GM12878 (cell line): ENCODE results near the gene GPER1. TPM values are rescaled to one million over a fixed set of nuclear protein-coding genes. Genes with fewer than 3 reads are reported as not detected.

ENCODE experiments used
- ATAC-seq: fragments of 200-7000 bp; cut with Tn5 transposase; 3 replicates; pipeline ENCODE4 v1.9.1; 2020; ENCODE audit warnings: mild to moderate bottlenecking, moderate library complexity
- BruUV-seq: library from RNA; stranded (reverse); fragments of 400-500 nt; replicated peaks from 2 replicates; lab custom pipeline; 2021; lab: Mats Ljungman, UMichigan
- CTCF ChIA-PET: fragments of 300-600 bp; sonication (Branson Sonifier 250); formaldehyde crosslinking; extraction: SDS; loops from one replicate; lab custom pipeline; 2021; ENCODE audit warnings: inconsistent platforms; lab: Yijun Ruan, JAX
- POLR2A ChIA-PET: fragments of 350-600 bp; formaldehyde crosslinking; extraction: SDS; loops from one replicate; lab custom pipeline; 2021; ENCODE audit warnings: inconsistent platforms; lab: Charles Lee
- RAD21 ChIA-PET: fragments of 300-600 bp; sonication (Branson Sonifier 250); formaldehyde crosslinking; loops from one replicate; lab custom pipeline; 2023; ENCODE audit warnings: antibody characterized with exemption; ENCODE audit not compliant: unreplicated experiment; lab: Charles Lee
- SMC1A ChIA-PET: fragments of 300-600 bp; sonication (Branson Sonifier 250); formaldehyde crosslinking; loops from one replicate; lab custom pipeline; 2023; ENCODE audit not compliant: unreplicated experiment, uncharacterized antibody; lab: Charles Lee
- DNase-seq: peaks from one replicate; pipeline ENCODE4 v3.0.0-alpha.2; 2011; ENCODE audit warnings: low read depth, low spot score
- FAIRE-seq: peaks from 3 replicates; lab custom pipeline; 2011; peaks lifted over from hg19 to GRCh38; lab: Jason Lieb, UNC
- H2AFZ ChIP-seq: 2 replicates; pipeline ENCODE4 v1.6.0; 2011; ENCODE audit warnings: low read depth, low read length, control low read depth; ENCODE audit not compliant: control insufficient read depth
- H3K27ac ChIP-seq: 2 replicates; pipeline ENCODE4 v1.5.1; 2011; ENCODE audit warnings: control low read depth; ENCODE audit not compliant: control insufficient read depth, insufficient read depth
- H3K27me3 ChIP-seq, 2 experiments: replicated peaks in 1 of 2; 2 replicates each; pipeline versions ENCODE4 v1.6.0 to v1.6.1; 2011; ENCODE audit warnings: low read length in 1 of 2; ENCODE audit not compliant: control insufficient read depth in 2 of 2, insufficient read depth in 2 of 2
- H3K36me3 ChIP-seq, 2 experiments: 2 replicates each; pipeline ENCODE4 v1.5.1; 2011; ENCODE audit warnings: low read length in 1 of 2; ENCODE audit not compliant: control insufficient read depth in 2 of 2, insufficient read depth in 2 of 2
- H3K4me1 ChIP-seq: 2 replicates; pipeline ENCODE4 v1.6.1; 2011; ENCODE audit warnings: mild to moderate bottlenecking, low read length, moderate library complexity, mixed read lengths; ENCODE audit not compliant: control insufficient read depth, insufficient read depth
- H3K4me2 ChIP-seq: 2 replicates; pipeline ENCODE4 v1.6.0; 2011; ENCODE audit warnings: control low read depth; ENCODE audit not compliant: control insufficient read depth, insufficient read depth
- H3K4me3 ChIP-seq: fragments of 200-600 bp; sonication (generic); 2 replicates; pipeline ENCODE4 v1.5.1; 2016
- H3K79me2 ChIP-seq: 2 replicates; pipeline ENCODE4 v1.6.0; 2011; ENCODE audit warnings: low read length; ENCODE audit not compliant: control insufficient read depth, insufficient read depth
- H3K9ac ChIP-seq: 2 replicates; pipeline ENCODE4 v1.8.0; 2011; ENCODE audit warnings: low read length, control low read depth, mixed read lengths; ENCODE audit not compliant: control insufficient read depth, insufficient read depth
- H3K9me3 ChIP-seq: replicated peaks from 3 replicates; pipeline ENCODE4 v1.5.1; 2011; ENCODE audit warnings: mild to moderate bottlenecking, low read length; ENCODE audit not compliant: control insufficient read depth, insufficient read depth
- H4K20me1 ChIP-seq: 2 replicates; pipeline ENCODE4 v1.6.0; 2011; ENCODE audit not compliant: control insufficient read depth, insufficient read depth
- FOXM1 ChIP-seq: IDR thresholded peaks from 2 replicates; pipeline ENCODE4 v1.6.1; 2012; ENCODE audit warnings: low read depth, mild to moderate bottlenecking, inconsistent platforms, low read length, moderate library complexity
- IRF4 ChIP-seq: IDR thresholded peaks from 2 replicates; pipeline ENCODE4 v1.6.1; 2011; ENCODE audit warnings: low read depth, low read length
- SMAD1 ChIP-seq: fragments of 450-650 bp; IDR thresholded peaks from 2 replicates; pipeline ENCODE4 v1.6.1; 2018; ENCODE audit warnings: mild to moderate bottlenecking, low read depth; ENCODE audit not compliant: partially characterized antibody
- SREBF1 ChIP-seq: IDR thresholded peaks from 2 replicates; pipeline ENCODE4 v1.6.1; 2012; ENCODE audit warnings: mild to moderate bottlenecking, low read length
- SRF ChIP-seq, 2 experiments: IDR thresholded peaks; 2 replicates each; pipeline ENCODE4 v1.6.1; 2011; ENCODE audit warnings: low read depth in 2 of 2, low read length in 2 of 2, mild to moderate bottlenecking in 1 of 2, moderate library complexity in 1 of 2
- SUPT20H ChIP-seq: IDR thresholded peaks from 2 replicates; pipeline ENCODE4 v1.6.1; 2011; ENCODE audit warnings: low read depth, mild to moderate bottlenecking, low read length, moderate library complexity, borderline replicate concordance; ENCODE audit not compliant: control insufficient read depth
- WRNIP1 ChIP-seq: IDR thresholded peaks from 2 replicates; pipeline ENCODE4 v1.6.1; 2011; ENCODE audit warnings: low read depth, low read length, improper control_type of control experiment, borderline replicate concordance
- WGBS: methylation state at CpG from one replicate; pipeline ENCODE4 v1.1.6; 2016; ENCODE audit warnings: low lambda C conversion rate; ENCODE audit not compliant: insufficient replicate concordance, insufficient coverage; ENCODE audit errors: missing lambda C conversion rate; 5-methylcytosine and 5-hydroxymethylcytosine counted together
- in situ Hi-C: fragments of 300-500 bp; cut with MboI; formaldehyde crosslinking; loops from 9 replicates; pipeline ENCODE4 v1.14.3; 2018; ENCODE audit warnings: mixed read lengths
- intact Hi-C: fragments of 100-400 bp; cut with micrococcal nuclease; formaldehyde crosslinking; loops from one replicate; pipeline ENCODE4 v1.14.2; 2022; ENCODE audit not compliant: unreplicated experiment
- polyA plus RNA-seq, 11 experiments: library from polyadenylated mRNA; depleted of rRNA in 4 of 11; unstranded in 6 of 11; stranded (reverse) in 5 of 11; fragments of >200 nt; fragmentation: Nextera tagmentation in 4 of 11; fragmentation: Illumina TruSeq in 1 of 11; extraction: Ambion mirVana in 4 of 11; extraction: Trizol in 1 of 11; gene quantifications; 1 replicate in 1 of 11; 2 replicates in 10 of 11; pipeline versions ENCODE4 v1.2.1 to v1.2.3, GENCODE V29; 2011 to 2016; ENCODE audit warnings: inconsistent platforms in 2 of 11, missing spikeins in 2 of 11, low read depth in 1 of 11
- total RNA-seq, 4 experiments: library from RNA; depleted of rRNA in 3 of 4; stranded (reverse); fragments of >200 nt in 3 of 4; fragmentation: Illumina TruSeq in 1 of 4; extraction: Trizol in 1 of 4; gene quantifications; 2 replicates each; pipeline versions ENCODE4 v1.2.1 to v1.2.3, GENCODE V29; 2013 to 2021
- TF ChIP-seq, protein P1 (sequence below): IDR thresholded peaks from 2 replicates; pipeline ENCODE4 v1.6.1; 2012; ENCODE audit warnings: improper control_type of control experiment, low read depth, low read length; ENCODE audit not compliant: insufficient replicate concordance
- TF ChIP-seq, protein P2 (sequence below): IDR thresholded peaks from 2 replicates; pipeline ENCODE4 v1.6.1; 2011; ENCODE audit warnings: low read depth, low read length, improper control_type of control experiment, borderline replicate concordance
- TF ChIP-seq, protein P3 (sequence below): fragments of 450-650 bp; IDR thresholded peaks from 2 replicates; pipeline ENCODE4 v1.6.1; 2016; ENCODE audit warnings: mild to moderate bottlenecking

The GPER1 gene
- total and polyA plus RNA-seq, 10 of the 15 experiments (the other 5 are each of a cell fraction or from before 2014, with no cell fraction given): 0.03 to 6.5 (median 2.6) TPM

DNA sequence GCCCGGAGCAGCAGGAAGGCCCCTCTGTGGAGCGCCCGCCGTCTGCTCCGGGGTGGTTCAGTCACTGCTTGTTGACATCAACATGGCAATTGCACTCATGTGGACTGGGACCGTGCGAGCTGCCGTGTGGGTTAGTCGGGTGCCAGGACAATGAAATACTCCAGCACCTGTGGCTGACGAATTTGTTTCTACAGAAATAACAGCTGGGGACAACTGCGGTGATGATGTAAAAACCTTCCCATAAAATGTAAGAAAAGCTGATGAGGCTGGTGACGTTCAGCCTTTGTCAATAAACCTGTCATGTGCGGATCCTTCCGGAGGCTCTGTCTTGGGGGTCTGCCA, 5.6 kb downstream of the GPER1 start:
- Histone ChIP-seq H3K4me2 (no peak overlapping the region), H3K27ac (no peak overlapping the region), H3K9ac (no peak overlapping the region), H3K36me3 (peaks cover 0 to 8% of the 10 kb centered on the region in 2 experiments; a peak in 2 of 4 replicates), H2AFZ (no peak overlapping the region), H3K4me1 (peaks cover 5% of the 10 kb centered on the region), H3K27me3 (no peaks in the 10 kb centered on the region), H3K4me3 (no peak overlapping the region), H3K9me3 (no peaks in the 10 kb centered on the region; the same call in 1 of the 3 replicates), H4K20me1 (no peaks in the 10 kb centered on the region), H3K79me2 (no peaks in the 10 kb centered on the region)
- in situ Hi-C loops (no loop called here), intact Hi-C loops (no loop called here)
- 91% methylated on average over 14 of the region's 14 CpGs for WGBS
- DNase-seq: no peak
- TF ChIP-seq, protein P1, sequence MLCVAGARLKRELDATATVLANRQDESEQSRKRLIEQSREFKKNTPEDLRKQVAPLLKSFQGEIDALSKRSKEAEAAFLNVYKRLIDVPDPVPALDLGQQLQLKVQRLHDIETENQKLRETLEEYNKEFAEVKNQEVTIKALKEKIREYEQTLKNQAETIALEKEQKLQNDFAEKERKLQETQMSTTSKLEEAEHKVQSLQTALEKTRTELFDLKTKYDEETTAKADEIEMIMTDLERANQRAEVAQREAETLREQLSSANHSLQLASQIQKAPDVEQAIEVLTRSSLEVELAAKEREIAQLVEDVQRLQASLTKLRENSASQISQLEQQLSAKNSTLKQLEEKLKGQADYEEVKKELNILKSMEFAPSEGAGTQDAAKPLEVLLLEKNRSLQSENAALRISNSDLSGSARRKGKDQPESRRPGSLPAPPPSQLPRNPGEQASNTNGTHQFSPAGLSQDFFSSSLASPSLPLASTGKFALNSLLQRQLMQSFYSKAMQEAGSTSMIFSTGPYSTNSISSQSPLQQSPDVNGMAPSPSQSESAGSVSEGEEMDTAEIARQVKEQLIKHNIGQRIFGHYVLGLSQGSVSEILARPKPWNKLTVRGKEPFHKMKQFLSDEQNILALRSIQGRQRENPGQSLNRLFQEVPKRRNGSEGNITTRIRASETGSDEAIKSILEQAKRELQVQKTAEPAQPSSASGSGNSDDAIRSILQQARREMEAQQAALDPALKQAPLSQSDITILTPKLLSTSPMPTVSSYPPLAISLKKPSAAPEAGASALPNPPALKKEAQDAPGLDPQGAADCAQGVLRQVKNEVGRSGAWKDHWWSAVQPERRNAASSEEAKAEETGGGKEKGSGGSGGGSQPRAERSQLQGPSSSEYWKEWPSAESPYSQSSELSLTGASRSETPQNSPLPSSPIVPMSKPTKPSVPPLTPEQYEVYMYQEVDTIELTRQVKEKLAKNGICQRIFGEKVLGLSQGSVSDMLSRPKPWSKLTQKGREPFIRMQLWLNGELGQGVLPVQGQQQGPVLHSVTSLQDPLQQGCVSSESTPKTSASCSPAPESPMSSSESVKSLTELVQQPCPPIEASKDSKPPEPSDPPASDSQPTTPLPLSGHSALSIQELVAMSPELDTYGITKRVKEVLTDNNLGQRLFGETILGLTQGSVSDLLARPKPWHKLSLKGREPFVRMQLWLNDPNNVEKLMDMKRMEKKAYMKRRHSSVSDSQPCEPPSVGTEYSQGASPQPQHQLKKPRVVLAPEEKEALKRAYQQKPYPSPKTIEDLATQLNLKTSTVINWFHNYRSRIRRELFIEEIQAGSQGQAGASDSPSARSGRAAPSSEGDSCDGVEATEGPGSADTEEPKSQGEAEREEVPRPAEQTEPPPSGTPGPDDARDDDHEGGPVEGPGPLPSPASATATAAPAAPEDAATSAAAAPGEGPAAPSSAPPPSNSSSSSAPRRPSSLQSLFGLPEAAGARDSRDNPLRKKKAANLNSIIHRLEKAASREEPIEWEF: no peak
- TF ChIP-seq IRF4 (no peak), SUPT20H (no peak), SMAD1 (no peak), SRF (IDR thresholded peaks at IDR 0.05; ENCODE audit: low read depth in 2 of 2, low read length in 2 of 2) (no peak), FOXM1 (no peak), WRNIP1 (no peak), SREBF1 (no peak)
- TF ChIP-seq, protein P2, sequence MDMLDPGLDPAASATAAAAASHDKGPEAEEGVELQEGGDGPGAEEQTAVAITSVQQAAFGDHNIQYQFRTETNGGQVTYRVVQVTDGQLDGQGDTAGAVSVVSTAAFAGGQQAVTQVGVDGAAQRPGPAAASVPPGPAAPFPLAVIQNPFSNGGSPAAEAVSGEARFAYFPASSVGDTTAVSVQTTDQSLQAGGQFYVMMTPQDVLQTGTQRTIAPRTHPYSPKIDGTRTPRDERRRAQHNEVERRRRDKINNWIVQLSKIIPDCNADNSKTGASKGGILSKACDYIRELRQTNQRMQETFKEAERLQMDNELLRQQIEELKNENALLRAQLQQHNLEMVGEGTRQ: no peak
- TF ChIP-seq, protein P3, sequence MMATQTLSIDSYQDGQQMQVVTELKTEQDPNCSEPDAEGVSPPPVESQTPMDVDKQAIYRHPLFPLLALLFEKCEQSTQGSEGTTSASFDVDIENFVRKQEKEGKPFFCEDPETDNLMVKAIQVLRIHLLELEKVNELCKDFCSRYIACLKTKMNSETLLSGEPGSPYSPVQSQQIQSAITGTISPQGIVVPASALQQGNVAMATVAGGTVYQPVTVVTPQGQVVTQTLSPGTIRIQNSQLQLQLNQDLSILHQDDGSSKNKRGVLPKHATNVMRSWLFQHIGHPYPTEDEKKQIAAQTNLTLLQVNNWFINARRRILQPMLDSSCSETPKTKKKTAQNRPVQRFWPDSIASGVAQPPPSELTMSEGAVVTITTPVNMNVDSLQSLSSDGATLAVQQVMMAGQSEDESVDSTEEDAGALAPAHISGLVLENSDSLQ: no peak
- ATAC-seq: no peak
- ChIA-PET POLR2A (interaction anchor here (1.1 kb wide), 1 partner anchor 9 kb away, joined by 3 read pairs; no protein-coding TSS in a partner anchor), RAD21 (no interaction called here), SMC1A (no interaction called here), CTCF (interaction anchor here (1.0 to 4.3 kb wide), 2 partner anchors 28 to 83 kb away, joined by 3 to 16 read pairs; no protein-coding TSS in a partner anchor)
- no peak for FAIRE-seq
- BruUV-seq: no TSS peak
